Lower lobe of right lung (tissue), 2 donors: ENCODE data around the gene SELENOT. TPM values are rescaled to one million over a fixed set of nuclear protein-coding genes. Genes with fewer than 3 reads are reported as not detected.

Experiments used
- ATAC-seq, 2 donors: fragments of 200-7000 bp; cut with Tn5 transposase; one replicate each; pipeline ENCODE4 v1.9.1; 2020 to 2022; ENCODE audit warnings: mild to moderate bottlenecking in 2 of 2, moderate library complexity in 2 of 2
- DNase-seq: peaks from one replicate; pipeline ENCODE4 v3.0.0-alpha.2; 2020
- H3K27ac ChIP-seq: fragments of 200-600 bp; one replicate; pipeline ENCODE4 v1.8.0; 2022
- H3K27me3 ChIP-seq: fragments of 200-600 bp; one replicate; pipeline ENCODE4 v1.8.0; 2022; ENCODE audit warnings: low read depth
- H3K36me3 ChIP-seq: fragments of 200-600 bp; one replicate; pipeline ENCODE4 v1.8.0; 2022; ENCODE audit warnings: mild to moderate bottlenecking
- H3K4me1 ChIP-seq: fragments of 200-600 bp; one replicate; pipeline ENCODE4 v1.8.0; 2022
- H3K4me3 ChIP-seq: fragments of 200-600 bp; one replicate; pipeline ENCODE4 v1.8.0; 2022; ENCODE audit warnings: mild to moderate bottlenecking
- H3K9me3 ChIP-seq: fragments of 200-600 bp; one replicate; pipeline ENCODE4 v1.8.0; 2022
- intact Hi-C: fragments of 100-400 bp; cut with DNase I; formaldehyde crosslinking; loops from one replicate; pipeline ENCODE4 v1.11.0; 2022
- long read RNA-seq: library from polyadenylated mRNA; unstranded; transcript quantifications from one replicate; pipeline ENCODE4 v2.0.0, GENCODE V29; 2021
- total RNA-seq: library from RNA; stranded (reverse); fragmentation: NEBNext Ultra II Directional; extraction: Animal tissue kit (Norgen Biotek cat#: 25700); gene quantifications from one replicate; pipeline ENCODE4 v1.2.1, GENCODE V29; 2021
- TF ChIP-seq, protein P1 (sequence below): fragments of 200-600 bp; IDR thresholded peaks from one replicate; pipeline ENCODE4 v1.8.0; 2022; ENCODE audit warnings: antibody characterized with exemption, mild to moderate bottlenecking
- donor health status: DM: no; HTN: yes; CAD: no; lungs with severe emphysema.

SELENOT gene, protein sequence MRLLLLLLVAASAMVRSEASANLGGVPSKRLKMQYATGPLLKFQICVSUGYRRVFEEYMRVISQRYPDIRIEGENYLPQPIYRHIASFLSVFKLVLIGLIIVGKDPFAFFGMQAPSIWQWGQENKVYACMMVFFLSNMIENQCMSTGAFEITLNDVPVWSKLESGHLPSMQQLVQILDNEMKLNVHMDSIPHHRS
- total RNA-seq = 107 TPM
- long read RNA-seq, transcript SELENOT-202 (6 exons, 3,469 nt) = major isoform, 135 of 143 reads
- long read RNA-seq, partial matches to known transcripts = 0 of 143 reads
- long read RNA-seq, other reads (novel, unspliced or antisense) = 6 of 143 reads

DNA sequence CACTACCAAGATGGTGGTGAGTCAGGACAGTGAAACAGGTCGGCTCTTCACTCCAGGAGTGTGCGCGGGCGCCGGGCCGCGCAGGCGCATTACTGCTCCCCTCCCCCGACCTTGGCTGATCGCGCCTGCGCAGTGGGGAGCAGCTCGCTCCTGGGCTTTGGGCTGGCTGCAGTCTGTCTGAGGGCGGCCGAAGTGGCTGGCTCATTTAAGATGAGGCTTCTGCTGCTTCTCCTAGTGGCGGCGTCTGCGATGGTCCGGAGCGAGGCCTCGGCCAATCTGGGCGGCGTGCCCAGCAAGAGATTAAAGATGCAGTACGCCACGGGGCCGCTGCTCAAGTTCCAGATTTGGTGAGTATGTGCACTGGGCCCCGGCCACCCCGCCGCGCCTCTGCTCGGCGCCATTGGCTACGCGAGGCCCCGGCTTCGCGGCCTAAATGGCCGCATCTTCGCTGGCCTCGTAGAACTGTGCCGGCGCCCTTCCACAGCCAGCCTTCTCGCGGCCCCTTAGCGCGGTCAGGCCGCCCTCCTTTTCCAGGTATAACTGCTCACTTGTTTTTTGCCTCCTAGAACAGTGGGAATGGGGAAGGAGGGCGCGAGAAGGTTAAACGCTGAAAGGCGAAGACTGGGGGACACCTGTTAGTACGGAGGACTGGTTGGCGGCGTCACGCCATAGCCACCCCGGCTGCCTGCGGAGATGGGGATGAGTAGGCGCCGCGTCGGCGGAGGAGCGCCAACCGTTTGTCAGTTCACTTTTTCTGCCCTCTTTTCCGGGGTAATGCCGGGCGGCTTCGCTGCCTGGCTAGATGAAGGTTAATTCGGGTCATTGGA is at the start of gene SELENOT:
SELENOT (plus strand) TSS at position 169 of the 827 bp plus-strand sequence; CDS start at position 211, 42 bp downstream.
- Histone ChIP-seq H3K27me3 (no peaks in the 10 kb centered on the region), H3K36me3 (no peaks in the 10 kb centered on the region), H3K27ac (peak within 1 kb of the TSS; percentile 96), H3K4me1 (peaks cover 37% of the 10 kb centered on the region), H3K4me3 (peak within 1 kb of the TSS; percentile 77), H3K9me3 (no peaks in the 10 kb centered on the region)
- DNase-seq (peak; percentile 94), ATAC-seq (peak; percentile 98)
- TF ChIP-seq, protein P1, sequence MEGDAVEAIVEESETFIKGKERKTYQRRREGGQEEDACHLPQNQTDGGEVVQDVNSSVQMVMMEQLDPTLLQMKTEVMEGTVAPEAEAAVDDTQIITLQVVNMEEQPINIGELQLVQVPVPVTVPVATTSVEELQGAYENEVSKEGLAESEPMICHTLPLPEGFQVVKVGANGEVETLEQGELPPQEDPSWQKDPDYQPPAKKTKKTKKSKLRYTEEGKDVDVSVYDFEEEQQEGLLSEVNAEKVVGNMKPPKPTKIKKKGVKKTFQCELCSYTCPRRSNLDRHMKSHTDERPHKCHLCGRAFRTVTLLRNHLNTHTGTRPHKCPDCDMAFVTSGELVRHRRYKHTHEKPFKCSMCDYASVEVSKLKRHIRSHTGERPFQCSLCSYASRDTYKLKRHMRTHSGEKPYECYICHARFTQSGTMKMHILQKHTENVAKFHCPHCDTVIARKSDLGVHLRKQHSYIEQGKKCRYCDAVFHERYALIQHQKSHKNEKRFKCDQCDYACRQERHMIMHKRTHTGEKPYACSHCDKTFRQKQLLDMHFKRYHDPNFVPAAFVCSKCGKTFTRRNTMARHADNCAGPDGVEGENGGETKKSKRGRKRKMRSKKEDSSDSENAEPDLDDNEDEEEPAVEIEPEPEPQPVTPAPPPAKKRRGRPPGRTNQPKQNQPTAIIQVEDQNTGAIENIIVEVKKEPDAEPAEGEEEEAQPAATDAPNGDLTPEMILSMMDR = peak; percentile 30
- intact Hi-C loops = no loop called here

DNA sequence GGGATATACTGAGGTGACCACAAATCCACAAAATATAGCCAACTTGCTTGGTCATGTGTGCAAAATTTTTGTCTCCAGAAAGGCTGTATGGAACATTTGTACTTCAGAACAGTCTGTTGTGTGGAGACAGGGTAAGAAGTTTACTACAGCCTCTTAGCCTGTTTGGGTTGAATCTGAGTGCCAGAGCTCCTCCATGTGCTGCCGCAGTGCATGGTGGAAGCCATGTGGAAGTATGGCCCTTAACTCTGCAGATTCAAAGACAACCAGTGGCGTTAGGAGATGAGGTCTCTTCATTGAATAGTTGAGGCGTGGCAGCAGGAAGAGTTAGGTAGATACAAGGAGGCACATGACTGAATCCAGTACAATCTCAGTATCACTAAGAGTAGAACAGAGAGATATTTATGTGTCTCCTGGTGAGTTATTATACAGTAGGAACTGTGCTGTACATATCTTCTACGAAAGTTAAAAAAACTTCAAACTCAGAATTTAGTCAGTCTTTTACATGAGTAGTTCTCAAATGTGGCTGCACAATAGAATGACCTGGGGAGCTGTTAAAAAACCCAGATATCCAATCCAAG is 47.2 kb upstream of the SELENOT start:
- peaks cover 56% of the 10 kb centered on the region for H3K36me3 ChIP-seq
- no peaks in the 10 kb centered on the region for H3K4me1 ChIP-seq
- no peak overlapping the region for H3K4me3 ChIP-seq
- H3K9me3 ChIP-seq = no peaks in the 10 kb centered on the region
- no peaks in the 10 kb centered on the region for H3K27me3 ChIP-seq
- TF ChIP-seq, protein P1 = no peak
- intact Hi-C loops = no loop called here
- DNase-seq (no peak), ATAC-seq (no peak)
- no peak overlapping the region for H3K27ac ChIP-seq

DNA sequence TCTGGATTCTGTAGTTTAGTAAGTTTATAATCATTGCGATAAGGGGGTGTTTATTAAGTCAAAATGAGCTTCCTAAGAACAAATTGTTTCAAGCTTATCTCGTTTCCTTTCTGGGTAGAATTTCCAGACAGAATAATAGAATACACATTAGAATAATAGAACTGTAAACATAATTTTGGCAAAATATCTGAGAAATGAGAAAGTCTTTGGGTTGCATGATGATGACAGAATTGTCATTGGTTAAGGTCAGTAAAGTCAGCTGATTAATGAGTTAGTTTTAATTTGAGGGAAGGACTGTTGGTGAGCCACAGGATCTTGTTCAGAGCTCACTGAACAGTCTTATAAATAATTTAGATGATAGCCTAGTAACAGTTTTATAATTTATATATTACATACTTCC is 46.3 kb upstream of the SELENOT start:
- TF ChIP-seq, protein P1 = no peak
- Histone ChIP-seq H3K27me3 (no peaks in the 10 kb centered on the region), H3K9me3 (no peaks in the 10 kb centered on the region), H3K4me1 (no peaks in the 10 kb centered on the region), H3K27ac (no peak overlapping the region), H3K4me3 (no peak overlapping the region), H3K36me3 (peaks cover 61% of the 10 kb centered on the region)
- intact Hi-C loops = no loop called here
- DNase-seq (no peak), ATAC-seq (no peak)

DNA sequence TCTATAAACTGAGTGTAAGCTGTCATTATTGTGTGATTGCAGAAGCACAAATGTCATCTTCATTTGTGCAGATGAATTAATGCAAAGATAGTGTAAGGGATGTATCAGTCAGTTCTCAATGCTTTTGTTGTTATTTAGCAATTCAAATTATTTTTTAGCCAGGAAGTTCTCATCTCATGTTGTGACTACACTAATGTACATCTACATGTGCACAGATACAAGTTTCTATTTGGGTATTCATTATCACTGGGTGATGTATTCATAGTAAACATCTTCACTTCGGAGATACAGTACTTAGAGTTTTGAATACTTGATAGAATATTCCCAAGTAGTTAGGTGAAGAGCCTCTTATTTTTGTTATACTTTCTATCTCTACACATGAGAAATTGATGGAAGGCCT is 45.4 kb upstream of the SELENOT start:
- Histone ChIP-seq H3K4me3 (no peak overlapping the region), H3K36me3 (peaks cover 55% of the 10 kb centered on the region), H3K4me1 (no peaks in the 10 kb centered on the region), H3K27me3 (no peaks in the 10 kb centered on the region), H3K27ac (no peak overlapping the region), H3K9me3 (no peaks in the 10 kb centered on the region)
- TF ChIP-seq, protein P1 = no peak
- ATAC-seq (no peak), DNase-seq (no peak)
- intact Hi-C loops = no loop called here

DNA sequence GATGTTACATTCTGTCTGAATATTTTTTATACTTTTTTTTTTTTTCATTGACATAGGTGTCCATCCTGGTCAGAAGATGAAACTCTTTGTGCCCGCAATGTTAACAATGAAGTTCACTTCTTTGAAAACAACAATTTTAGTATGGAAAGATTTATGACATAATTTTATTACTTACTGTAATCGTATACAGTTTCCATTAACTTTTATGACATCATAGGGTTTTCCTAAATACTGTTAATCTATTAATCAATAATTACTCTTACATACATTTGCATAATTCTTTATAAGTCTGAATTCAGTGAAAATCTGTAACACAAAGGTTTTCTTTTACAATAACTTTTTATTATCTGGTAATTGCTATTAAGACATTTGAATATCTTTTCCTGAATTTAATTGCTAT is 38.9 kb upstream of the SELENOT start:
- ATAC-seq = no peak
- TF ChIP-seq, protein P1 = no peak
- no peak overlapping the region for H3K27ac ChIP-seq
- H3K27me3 ChIP-seq = no peaks in the 10 kb centered on the region
- no peaks in the 10 kb centered on the region for H3K4me1 ChIP-seq
- H3K36me3 ChIP-seq = peaks cover 80% of the 10 kb centered on the region
- H3K4me3 ChIP-seq = no peak overlapping the region
- DNase-seq = no peak
- no peaks in the 10 kb centered on the region for H3K9me3 ChIP-seq
- intact Hi-C loops = no loop called here
